HG03045 (cell line): ENCODE results near the gene GMEB1.
"Not testable (repeated sequence)": the region's sequence is repeated elsewhere in the genome, so short reads cannot be mapped to it uniquely, and the experiment has no call there.

Experiments used
- ATAC-seq: cut with Tn5 transposase; IDR thresholded peaks from one replicate; pipeline ENCODE4 v1.9.1; 2021; ENCODE audit warnings: mild to moderate bottlenecking, moderate library complexity; ENCODE audit not compliant: unreplicated experiment

GMEB1 gene, protein sequence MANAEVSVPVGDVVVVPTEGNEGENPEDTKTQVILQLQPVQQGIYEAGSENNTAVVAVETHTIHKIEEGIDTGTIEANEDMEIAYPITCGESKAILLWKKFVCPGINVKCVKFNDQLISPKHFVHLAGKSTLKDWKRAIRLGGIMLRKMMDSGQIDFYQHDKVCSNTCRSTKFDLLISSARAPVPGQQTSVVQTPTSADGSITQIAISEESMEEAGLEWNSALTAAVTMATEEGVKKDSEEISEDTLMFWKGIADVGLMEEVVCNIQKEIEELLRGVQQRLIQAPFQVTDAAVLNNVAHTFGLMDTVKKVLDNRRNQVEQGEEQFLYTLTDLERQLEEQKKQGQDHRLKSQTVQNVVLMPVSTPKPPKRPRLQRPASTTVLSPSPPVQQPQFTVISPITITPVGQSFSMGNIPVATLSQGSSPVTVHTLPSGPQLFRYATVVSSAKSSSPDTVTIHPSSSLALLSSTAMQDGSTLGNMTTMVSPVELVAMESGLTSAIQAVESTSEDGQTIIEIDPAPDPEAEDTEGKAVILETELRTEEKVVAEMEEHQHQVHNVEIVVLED

GRCh38 chr1:28668191-28668955, at the start of gene GMEB1:
GMEB1 (plus strand) TSS chr1:28668784; CDS start chr1:28683613, 14,829 bp downstream.
- ATAC-seq: peak; percentile 86

- no peak for ATAC-seq
Observed at GRCh38 chr1:28631713-28632112, 36.9 kb upstream of the GMEB1 start.

DNA sequence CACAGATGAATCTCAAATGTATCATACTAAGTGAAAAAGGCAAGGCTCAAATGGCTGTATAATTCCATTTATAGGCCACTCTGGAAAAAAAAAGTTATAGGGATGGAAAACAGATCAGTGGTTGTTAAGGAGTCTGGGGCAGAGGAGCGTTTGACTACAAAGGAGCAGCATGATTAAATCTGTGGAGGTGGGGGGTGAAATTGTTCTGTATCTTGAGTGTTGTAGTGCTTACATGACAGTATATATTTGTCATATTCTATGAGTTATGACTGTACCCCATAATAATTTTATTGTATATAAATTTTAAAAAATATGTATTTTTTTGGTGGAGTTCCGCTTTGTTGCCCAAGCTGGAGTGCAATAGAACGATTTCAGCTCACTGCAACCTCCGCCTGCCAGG, 36.0 kb upstream of the GMEB1 start:
- no peak for ATAC-seq

DNA sequence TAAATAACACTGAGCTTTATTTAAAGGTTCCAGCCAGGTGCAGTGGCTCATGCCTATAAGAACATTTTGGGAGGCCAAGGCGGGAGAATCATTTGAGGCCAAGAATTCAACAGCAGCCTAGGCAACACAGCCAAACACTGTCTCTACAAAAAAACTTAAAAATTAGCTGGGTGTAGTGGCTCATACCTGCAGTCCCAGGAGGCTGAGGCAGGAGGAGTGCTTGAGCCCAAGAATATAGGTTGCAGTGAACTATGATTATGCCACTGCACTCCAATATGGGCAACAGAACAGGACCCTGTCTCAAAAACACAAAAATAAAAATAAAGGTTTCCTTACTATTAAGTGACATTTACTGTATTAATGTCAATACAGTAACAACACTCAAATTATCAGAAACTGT, 27.8 kb upstream of the GMEB1 start:
- ATAC-seq: no peak

DNA sequence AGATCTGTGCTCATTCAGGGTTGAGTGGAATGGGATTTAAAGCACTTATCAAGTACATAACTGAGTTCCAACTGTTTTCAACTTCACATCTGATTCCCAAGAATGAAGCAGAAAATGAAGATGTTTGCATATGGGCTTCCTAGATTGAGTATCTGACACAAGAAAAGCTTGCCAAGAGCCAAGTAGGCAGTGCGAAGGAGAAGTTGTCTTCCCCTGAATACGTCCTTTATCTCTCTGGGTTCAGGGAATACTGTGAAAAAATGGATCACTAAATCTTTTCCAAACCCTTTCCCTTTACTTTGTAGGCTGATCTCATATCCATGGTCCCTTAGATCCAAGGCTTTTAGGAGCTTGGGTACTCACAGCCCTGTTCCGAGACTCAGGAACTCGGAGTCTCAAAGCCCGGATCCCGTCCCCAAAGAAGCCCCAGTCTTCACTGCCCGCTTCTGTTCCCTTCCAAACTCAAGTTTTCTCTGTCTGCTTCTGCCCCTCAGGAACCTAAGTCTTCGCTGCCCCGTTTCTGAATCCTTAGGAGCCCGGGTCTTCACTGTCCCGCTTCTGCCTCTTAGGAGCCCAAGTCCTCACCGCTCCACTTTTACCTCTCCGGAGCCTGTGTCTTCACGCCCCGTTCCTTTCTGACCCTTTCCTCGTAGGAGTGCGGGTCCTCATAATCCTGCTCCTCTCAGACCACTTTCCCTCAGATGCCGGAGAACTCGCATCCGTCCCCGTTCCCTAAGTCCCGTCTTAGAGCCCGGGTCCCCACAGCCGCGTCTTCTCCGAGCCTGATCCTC, 26.3 kb upstream of the GMEB1 start:
- ATAC-seq: peak; percentile 20

DNA sequence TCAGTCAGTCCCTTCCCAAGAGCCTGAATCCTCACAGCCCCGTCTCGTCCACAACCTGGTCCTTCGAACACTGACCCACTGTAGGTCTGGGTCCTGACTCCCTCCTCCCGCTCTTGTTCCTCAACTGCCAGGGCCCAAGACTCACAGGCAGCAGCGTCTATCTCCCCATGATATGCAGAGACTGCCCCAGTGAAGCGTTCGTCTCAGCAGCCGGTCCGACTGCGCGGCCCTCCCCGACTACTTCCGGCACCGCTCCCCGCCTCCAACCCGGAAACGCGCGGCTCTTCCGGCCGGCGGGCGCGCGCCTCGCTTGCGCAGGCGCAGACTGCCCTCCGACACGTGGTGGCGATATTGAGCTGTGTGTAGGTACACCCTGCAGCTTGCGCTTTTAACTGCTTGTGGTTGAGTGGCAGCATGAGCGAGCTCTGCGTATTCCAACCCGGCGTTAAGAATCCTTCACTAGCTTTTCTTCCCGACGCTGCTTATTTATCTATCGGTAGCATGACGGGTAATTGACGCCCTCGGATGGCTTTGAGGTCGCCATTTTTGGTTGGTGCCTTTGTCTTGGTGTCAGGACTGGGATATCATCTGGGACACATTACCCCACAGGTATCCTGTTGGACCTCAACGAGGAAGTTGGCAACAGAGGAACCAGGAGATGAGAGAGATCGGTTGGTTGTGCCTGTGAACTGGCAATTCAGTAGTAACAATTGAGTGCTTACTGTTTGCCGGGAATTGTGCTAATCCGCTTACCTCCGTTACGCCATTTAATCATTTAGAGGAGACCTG, 25.5 kb upstream of the GMEB1 start, which contains the start of gene TAF12:
TSS of gene TAF12 (minus strand) at position 221 of the 789 bp plus-strand sequence. CDS start 20,986 bp downstream, outside the sequence.
- ATAC-seq: peak; percentile 82

- ATAC-seq: no peak
Observed at GRCh38 chr1:28644494-28644893, 24.1 kb upstream of the GMEB1 start.

DNA sequence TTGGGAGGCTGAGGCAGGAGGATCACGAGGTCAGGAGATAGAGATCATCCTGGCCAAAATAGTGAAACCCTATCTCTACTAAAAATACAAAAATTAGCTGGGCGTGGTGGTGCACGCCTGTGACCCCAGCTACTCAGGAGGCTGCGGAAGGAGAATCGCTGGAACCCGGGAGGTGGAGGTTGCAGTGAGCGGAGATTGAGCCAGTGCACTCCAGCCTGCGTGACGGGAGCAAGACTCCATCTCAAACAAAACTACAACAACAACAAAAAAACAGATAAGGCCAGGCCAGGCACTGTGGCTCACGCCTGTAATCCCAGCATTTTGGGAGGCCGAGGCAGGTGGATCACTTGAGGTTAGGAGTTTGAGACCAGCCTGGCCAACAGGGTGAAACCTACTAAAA, 23.2 kb upstream of the GMEB1 start:
- ATAC-seq: not testable (repeated sequence)

DNA sequence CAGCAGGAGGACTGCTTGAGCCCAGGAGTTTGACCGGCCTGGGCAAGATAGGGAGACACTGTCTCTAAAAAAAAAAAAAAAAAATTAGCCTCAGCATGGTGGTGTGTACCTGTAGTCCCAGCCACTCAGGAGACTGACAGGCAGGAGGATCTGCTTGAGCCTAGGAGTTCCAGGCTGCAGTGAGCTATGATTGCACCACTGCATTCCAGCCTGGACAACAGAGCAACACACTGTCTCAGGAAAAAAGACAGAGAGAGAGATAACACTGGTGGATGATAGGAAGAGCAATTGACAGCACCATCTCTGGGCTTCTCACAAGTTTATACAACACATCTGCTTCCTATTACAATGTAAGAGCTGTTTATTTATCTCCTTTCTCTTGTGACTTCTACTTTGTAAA, 22.5 kb upstream of the GMEB1 start:
- ATAC-seq: no peak

GRCh38 chr1:28648008-28648473, 20.5 kb upstream of the GMEB1 start:
- ATAC-seq: peak; percentile 54

DNA sequence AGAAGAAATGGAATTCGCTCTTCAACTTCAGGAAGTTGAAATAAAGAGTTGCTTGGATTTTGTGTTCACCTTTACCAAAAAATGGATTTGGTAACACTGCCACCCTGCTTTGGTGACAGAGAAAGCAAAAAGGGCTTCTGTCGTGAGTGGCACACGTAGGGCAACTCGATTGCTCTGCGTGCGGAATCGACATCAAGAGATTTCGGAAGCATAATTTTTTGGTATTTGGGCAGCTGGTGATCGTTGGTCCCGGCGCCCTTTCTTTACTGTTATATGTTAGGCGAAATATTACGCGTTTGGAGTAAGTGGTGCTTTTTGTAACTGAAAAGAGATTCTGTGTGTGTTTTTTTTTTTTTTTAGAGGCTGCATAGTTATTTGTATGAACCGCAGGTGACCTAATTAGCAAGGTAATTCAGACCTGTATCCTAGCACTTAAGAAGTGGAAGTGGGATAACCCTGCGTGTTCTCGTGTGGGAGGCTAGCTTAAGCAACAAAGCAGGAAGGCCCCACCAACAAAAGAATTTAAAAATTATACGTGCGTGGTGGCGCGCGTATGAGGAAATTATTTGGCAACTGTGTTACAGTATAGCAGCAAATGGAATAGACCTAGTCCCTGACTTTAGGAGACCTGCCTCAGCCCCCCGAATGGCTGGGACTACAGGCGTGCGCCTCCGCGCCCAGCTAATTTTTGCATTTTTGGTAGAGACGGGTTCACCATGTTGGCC, 19.9 kb upstream of the GMEB1 start, which contains the start of gene RNU11:
TSS of gene RNU11 (plus strand) at position 127 of the 725 bp plus-strand sequence.
- ATAC-seq: peak; percentile 56

DNA sequence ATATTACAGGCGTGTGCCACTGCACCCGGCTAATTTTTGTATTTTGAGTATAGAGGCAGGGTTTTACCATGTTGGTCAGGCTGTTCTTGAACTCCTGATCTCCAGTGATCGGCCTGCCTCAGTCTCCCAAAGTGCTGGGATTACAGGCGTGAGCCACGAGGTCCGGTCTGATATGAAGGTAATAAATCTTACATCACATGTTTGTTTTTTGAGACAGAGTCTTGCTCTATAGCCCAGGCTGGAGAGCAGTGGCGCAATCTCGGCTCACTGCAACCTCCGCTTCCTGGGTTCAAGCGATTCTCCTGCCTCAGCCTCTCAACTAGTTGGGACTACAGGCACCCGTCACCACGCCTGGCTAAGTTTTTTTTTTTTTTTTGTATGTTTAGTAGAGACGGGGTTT, 15.5 kb upstream of the GMEB1 start:
- not testable (repeated sequence) for ATAC-seq

GRCh38 chr1:28653870-28654269, 14.7 kb upstream of the GMEB1 start:
- ATAC-seq: not testable (repeated sequence)

GRCh38 chr1:28655448-28656311, 12.9 kb upstream of the GMEB1 start:
- ATAC-seq: not testable (repeated sequence)

GRCh38 chr1:28656335-28656734, 12.2 kb upstream of the GMEB1 start:
- ATAC-seq: no peak

- ATAC-seq: no peak
Observed at GRCh38 chr1:28663871-28664470, 4.6 kb upstream of the GMEB1 start.

DNA sequence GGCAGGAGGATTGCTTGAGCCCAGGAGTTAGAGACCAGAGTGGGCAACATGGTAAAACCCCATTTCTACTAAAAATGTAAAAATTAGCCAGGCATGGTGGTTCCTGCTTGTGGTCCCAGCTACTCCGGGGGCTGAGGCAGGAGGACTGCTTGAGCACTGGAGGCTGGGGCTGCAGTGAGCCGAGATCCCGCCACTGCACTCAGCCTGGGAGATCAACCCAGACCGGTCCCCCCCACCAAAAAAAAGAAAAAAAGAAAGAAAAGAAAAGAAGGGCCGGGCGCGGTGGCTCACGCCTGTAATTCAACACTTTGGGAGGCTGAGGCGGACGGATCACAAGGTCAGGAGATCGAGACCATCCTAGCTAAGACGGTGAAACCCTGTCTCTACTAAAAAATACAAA, 1.8 kb upstream of the GMEB1 start:
- ATAC-seq: no peak
